Astrocyte of the spinal cord (primary cell): ENCODE data around the gene HBG1.
"Not testable (repeated sequence)": the region's sequence is repeated elsewhere in the genome, so short reads cannot be mapped to it uniquely, and the experiment has no call there.

ENCODE experiments used
- DNase-seq: peaks from one replicate; pipeline ENCODE4 v3.0.0; 2011; ENCODE audit warnings: low read depth, low spot score
- H3K4me3 ChIP-seq: 2 replicates; pipeline ENCODE4 v1.5.1; 2011; ENCODE audit warnings: low read depth, mild to moderate bottlenecking, low read length, moderate library complexity
- in situ Hi-C: cut with HindIII; loops from 2 replicates; pipeline ENCODE4 v1.10.0; 2017; ENCODE audit warnings: low sequenced_read_pairs
- TF ChIP-seq, protein P1 (sequence below): IDR thresholded peaks from 2 replicates; pipeline ENCODE4 v1.5.1; 2012; ENCODE audit warnings: low read depth, mild to moderate bottlenecking, low read length, inconsistent platforms

HBG1 gene

DNA sequence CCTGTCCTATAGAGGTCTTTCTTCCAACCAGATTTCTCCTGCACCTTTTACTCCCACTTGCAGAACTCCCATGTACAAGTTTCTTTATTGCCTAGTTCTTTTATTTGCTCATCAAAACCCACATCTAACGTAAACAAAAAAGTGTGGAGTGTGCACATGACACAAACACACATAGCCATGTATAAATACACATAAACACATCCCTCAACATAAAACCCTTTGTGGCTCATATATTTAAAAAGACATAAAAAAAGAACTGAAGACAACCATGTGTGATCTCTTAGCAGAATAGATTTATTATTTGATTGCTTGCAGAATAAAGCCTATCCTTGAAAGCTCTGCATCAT, 3.2 kb upstream of the HBG1 start:
- H3K4me3 ChIP-seq: no peak overlapping the region
- in situ Hi-C loops: no loop called here
- no peak for DNase-seq
- TF ChIP-seq, protein P1, sequence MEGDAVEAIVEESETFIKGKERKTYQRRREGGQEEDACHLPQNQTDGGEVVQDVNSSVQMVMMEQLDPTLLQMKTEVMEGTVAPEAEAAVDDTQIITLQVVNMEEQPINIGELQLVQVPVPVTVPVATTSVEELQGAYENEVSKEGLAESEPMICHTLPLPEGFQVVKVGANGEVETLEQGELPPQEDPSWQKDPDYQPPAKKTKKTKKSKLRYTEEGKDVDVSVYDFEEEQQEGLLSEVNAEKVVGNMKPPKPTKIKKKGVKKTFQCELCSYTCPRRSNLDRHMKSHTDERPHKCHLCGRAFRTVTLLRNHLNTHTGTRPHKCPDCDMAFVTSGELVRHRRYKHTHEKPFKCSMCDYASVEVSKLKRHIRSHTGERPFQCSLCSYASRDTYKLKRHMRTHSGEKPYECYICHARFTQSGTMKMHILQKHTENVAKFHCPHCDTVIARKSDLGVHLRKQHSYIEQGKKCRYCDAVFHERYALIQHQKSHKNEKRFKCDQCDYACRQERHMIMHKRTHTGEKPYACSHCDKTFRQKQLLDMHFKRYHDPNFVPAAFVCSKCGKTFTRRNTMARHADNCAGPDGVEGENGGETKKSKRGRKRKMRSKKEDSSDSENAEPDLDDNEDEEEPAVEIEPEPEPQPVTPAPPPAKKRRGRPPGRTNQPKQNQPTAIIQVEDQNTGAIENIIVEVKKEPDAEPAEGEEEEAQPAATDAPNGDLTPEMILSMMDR: no peak

DNA sequence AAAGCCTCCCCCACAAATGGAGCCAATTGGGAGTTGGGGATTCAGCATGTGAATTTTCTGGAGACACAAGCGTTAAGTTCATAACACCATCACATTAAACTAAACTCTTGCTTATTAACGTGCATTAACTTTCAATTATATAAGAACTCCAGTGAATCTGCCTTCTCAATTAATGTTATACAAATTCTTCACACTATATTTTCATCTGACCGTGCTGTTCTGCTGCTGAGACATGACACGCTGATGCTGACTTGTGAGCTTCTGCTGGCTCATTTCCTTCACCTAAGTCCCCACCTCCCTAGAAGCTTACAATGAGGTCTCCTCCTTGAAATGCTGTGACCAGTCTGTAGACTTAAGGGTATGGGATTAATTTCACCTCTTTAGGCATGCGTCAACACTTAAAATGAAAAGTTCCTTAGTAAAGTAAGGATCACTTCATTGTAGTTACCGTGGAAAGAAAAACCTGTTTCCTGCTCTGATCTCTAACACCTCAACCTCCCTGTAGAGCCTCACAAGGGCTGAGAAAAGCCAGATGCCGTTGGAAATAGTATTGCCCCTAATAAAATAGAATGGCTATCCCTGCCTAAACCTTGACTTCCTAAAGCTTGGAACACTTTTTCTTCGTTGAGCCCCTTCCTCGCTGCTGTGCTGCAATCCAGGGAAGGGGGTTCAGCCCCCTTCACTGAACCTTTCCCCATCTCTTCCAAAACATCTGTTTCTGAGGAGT, 2.7 kb upstream of the HBG1 start:
- no peak overlapping the region for H3K4me3 ChIP-seq
- DNase-seq: no peak
- TF ChIP-seq, protein P1: no peak
- in situ Hi-C loops: no loop called here

DNA sequence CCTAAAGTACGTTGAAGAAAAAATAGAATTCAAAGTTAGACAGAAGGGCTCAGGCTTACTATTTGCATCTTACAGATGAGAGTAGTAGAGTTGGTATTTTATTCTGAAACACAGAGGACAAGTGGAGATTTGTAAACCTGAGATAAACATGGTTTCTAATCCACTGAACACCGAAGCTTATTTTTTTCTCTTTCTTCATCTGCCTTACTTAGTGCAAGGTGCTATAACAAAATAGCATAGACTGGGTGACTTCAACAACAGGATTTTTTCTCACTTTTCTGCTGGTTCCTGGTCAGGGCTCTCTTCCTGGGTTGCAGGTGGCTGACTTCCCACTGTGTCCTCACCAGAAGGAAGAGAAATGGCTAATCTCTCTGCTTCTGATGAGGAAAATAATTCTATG, 2.1 kb upstream of the HBG1 start:
- in situ Hi-C loops: no loop called here
- H3K4me3 ChIP-seq: no peak overlapping the region
- TF ChIP-seq, protein P1: no peak
- DNase-seq: no peak

DNA sequence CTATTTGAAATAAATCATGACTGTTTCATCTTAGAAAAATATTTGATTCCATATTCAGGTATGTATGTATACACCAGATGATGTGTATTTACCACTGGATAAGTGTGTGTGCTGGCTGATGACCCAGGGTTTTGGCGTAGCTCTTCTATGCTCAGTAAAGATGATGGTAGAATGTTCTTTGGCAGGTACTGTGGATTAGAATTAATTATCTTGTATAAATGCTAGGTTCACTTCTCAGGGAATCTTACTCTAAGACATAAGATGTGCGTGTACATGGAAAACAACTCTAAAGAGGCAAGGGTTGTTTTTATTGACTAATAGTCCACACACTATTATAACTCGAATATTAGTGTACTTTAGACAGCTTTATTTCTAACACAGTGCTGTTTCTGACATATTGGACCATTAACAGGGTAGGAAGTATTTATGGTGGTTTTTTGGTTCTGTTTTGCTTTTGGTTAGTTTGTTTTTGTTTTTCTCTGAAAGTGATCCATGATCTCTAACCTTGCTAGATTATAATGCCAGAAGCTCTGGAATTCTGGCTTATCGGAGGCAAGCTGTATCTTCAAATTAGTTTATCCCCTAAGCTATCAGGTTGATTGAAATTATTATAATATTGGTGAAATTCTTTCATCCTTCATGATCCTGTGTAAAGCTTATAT, 1.0 kb upstream of the HBG1 start:
- TF ChIP-seq, protein P1: no peak
- H3K4me3 ChIP-seq: no peak overlapping the region
- no peak for DNase-seq
- in situ Hi-C loops: no loop called here

DNA sequence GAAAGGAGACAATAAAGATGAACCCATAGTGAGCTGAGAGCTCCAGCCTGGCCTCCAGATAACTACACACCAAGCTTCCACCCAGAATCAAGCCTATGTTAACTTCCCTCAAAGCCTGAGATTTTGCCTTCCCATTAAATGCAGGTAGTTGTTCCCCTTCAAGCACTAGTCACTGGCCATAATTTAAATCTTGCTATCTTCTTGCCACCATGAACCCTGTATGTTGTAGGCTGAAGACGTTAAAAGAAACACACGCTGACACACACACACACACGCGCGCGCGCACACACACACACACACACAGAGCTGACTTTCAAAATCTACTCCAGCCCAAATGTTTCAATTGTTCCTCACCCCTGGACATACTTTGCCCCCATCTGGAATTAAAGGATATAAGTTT, 1.2 kb downstream of the HBG1 start:
- in situ Hi-C loops, DNase-seq, H3K4me3 ChIP-seq: not testable (repeated sequence)

DNA sequence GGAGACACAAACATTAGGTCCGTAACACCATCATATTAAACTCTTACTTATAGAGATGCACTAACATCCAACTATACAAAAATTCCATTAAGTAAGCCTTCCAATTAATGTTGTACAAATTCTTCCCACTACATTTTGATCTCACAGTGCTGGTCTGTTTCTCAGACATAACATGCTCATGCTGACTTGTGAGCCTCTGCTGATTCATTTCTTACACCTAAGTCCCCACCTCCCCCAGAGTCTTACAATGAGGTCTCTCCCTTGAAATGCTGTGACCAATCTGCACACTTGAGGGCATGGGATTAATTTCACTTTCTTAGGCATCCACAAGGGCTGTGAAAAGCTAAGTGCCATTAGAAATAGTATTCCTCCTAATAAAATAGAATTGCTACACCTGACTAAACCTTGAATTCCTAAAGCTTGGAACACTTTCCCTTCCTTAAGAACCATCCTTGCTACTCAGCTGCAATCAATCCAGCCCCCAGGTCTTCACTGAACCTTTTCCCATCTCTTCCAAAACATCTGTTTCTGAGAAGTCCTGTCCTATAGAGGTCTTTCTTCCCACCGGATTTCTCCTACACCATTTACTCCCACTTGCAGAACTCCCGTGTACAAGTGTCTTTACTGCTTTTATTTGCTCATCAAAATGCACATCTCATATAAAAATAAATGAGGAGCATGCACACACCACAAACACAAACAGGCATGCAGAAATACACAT, 2.0 kb downstream of the HBG1 start:
- TF ChIP-seq, protein P1: no peak
- in situ Hi-C loops: no loop called here
- no peak overlapping the region for H3K4me3 ChIP-seq
- DNase-seq: no peak
